ENCODE measurements around the gene PXDC1.

DNA sequence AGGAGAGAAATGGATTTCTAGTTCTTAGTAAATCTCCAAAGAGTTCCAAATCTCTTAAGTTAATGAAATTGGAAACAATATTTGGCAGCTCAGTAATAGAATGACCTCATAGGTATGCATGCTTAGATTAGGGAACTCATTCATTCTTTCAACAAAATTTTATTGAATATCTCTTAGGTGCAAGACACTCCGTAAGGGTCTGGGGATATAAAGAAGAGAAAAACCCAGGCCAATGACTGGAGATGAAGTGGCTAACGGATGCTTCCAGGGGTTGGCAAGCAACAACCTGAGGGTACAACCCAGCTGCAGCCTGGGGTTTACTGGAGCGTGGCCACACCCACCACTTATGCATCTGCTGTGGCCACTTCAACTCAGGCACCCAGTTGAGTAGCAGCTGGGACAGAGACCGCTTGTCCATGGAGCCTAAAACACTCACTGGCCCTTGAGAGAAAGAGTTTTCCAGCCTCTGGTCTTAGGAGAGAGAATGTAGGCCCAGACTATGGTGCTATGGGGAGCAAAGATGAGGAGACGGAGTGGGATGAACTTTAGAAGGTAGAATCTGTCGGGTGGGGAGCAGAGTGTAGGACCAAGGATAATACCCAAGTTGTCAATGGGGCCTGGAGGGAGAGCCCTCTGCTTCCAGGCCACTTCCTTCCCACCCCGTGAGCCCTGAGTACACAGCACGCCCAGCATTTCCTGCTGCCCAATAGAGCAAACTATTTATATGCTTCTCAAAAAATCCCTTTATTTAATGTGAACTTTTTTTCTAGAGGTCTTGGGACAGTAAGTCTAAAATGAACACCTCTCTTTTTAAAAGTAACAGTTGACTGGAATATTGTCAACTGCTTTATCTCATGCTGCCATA, 46.8 kb upstream of the PXDC1 start:
- no peak for TF ChIP-seq POLR2A (IDR thresholded peaks at IDR 0.05)
- TF ChIP-seq, protein P1, sequence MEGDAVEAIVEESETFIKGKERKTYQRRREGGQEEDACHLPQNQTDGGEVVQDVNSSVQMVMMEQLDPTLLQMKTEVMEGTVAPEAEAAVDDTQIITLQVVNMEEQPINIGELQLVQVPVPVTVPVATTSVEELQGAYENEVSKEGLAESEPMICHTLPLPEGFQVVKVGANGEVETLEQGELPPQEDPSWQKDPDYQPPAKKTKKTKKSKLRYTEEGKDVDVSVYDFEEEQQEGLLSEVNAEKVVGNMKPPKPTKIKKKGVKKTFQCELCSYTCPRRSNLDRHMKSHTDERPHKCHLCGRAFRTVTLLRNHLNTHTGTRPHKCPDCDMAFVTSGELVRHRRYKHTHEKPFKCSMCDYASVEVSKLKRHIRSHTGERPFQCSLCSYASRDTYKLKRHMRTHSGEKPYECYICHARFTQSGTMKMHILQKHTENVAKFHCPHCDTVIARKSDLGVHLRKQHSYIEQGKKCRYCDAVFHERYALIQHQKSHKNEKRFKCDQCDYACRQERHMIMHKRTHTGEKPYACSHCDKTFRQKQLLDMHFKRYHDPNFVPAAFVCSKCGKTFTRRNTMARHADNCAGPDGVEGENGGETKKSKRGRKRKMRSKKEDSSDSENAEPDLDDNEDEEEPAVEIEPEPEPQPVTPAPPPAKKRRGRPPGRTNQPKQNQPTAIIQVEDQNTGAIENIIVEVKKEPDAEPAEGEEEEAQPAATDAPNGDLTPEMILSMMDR (IDR thresholded peaks at IDR 0.05), result no peak
